GM18511 (cell line): ENCODE measurements around the gene KCNH3.
A peak's percentile ranks its signal among the peaks of the same experiment; 100 is the strongest.
"Not testable (repeated sequence)": the region's sequence is repeated elsewhere in the genome, so short reads cannot be mapped to it uniquely, and the experiment has no call there.

Experiments
- ATAC-seq: cut with Tn5 transposase; IDR thresholded peaks from one replicate; pipeline ENCODE4 v1.9.1; 2021; ENCODE audit warnings: mild to moderate bottlenecking, moderate library complexity; ENCODE audit not compliant: unreplicated experiment

Gene KCNH3

DNA sequence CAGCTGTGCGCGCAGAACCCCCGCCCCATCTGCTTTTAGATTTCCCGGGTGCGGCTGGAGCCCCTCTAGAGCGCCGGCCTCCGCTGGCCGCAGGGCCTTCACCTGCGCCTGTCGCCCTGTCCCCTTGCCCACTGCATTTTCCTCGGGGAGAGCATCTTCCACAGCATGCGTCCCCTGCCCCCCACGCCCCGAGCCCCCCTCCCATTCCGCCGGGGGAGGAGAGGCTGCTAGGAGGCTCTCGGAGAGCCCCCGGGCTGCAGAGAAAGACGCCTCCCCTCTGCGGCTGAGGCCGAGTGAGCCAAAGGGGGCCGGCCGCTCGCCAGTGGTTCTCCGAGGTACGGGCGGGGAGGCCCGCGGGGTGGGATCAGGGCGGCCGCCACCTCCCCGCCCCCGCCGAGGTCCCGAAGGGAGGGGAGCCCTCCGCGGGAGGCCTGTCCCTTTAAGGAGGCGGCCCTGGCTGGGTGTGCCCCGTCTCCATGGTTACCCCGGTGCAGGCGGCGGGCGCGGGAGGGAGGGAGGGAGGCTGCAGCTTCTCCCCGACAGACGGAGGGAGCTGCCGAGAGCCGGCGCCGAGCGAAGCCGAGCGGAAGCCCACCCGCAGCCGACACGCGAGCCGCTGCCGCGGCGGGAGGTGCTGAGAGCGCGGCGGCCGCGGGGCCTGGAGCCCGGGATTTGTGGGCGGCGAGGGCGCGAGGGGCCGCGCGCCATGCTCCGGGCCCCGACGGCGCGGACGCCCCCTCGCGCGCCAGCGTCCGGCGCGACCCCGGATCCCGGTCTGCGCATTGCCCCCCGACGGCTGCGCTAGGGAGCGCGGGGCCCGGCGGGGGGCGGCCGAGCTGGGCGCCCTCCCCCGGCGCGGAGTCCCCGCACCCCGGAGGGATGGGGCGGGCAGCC, at the start of gene KCNH3:
TSS of gene KCNH3 (plus strand) at position 521 of the 894 bp plus-strand sequence. CDS start 387 bp downstream, outside the sequence.
- ATAC-seq = peak; percentile 70

DNA sequence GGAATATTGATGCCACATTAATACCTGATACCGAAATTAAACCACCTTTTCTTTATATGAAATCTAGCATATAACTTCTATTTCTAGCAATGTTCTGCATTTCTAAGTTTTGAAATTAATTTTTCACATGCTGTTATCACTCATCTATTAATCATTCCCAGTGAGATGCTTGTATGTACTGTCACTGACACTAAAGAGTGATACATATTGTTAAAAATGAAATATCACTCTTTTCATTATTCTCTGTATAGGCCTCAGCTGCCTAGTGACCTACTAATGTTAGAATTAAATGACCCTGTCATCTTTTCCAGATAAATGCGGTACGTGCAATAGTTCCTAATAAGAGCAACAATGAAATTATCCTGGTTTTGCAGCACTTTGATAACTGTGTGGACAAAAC, 49.7 kb upstream of the KCNH3 start:
- ATAC-seq = no peak

- no peak for ATAC-seq
These were observed 49.1 kb upstream of the KCNH3 start for GRCh38 chr12:49489720-49490119.

DNA sequence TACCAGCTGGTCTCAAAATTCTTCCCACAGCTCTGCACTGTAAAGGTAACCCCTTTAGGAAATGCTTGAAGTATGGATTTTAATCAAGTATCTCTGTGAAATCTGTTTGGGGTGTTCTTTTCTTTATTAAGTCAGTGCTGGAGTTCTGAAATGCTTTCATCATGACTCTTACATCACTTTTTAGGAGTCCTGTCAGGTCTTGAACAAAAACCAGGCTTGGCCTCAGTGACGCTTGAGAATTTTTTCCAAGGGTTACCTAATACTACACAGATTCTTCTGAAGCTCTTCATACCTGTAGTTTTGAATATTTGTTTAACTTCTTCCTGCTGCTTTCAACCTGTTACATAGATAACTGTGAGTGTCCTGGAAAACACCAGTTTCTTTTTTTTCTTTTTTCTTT, 47.0 kb upstream of the KCNH3 start:
- no peak for ATAC-seq

DNA sequence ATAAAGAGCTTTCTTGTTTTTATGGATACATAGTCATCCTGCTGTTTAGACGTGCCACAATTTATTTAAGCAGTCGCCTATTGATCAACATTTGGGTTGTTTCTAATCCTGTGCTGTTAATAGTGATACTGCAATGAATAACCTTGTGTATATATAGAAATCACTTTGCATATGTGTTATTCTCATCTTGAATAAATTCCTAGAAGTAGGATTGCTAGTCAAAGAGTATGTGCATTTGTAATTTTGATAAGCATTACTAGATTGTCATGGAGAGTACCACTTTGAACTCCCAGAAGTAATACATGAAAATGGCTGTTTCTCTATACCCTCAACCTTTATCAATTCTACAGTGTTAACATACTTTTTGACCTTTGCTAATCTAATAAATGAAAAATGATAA, 44.9 kb upstream of the KCNH3 start:
- ATAC-seq = no peak

- ATAC-seq = no peak
These were observed 42.1 kb upstream of the KCNH3 start for GRCh38 chr12:49496417-49497360.

- ATAC-seq = no peak
These were observed 36.9 kb upstream of the KCNH3 start for GRCh38 chr12:49501895-49502294.

DNA sequence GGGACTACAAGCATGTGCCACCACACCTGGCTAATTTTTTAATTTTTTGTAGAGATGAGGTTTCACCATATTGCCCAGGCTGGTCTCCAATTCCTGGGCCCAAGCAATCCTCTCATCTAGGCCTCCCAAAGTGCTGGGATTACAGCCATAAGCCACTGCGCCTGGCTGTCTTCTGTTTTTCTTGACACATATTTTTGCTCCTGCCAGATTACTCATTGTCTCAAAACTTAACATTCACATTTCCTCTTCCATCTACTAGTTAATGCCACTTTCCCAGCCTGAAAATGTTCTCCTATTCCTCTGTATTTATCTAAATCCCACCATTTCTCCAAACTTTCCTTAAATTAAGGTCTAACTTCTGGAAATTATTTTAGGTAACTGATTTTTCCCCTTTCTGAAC, 36.2 kb upstream of the KCNH3 start:
- no peak for ATAC-seq

DNA sequence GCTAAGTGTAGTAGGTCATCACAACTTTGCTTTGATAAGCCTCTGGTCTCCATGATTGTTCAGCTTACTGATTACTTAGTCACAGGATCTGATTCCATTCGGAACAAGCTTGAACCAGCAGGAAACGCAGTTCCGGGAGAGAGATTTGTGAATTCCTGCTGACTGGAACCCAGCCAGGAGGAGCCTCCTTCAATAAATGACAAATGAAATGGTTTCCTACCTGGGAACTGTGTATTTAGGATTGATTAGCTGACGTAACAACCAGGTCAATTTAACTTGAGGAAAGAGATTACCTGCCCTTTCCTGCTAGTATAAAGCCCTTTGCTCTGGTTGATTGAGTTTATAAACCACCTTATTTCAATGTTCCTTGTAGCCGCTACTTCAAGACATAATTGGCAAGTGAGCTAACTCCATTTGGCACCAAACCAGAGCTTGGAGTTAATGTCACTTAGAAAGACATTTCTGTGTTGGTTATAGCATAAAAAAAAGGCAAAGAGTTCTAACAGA, 35.1 kb upstream of the KCNH3 start:
- ATAC-seq = no peak

GRCh38 chr12:49505672-49506071, 33.2 kb upstream of the KCNH3 start:
- ATAC-seq = no peak

DNA sequence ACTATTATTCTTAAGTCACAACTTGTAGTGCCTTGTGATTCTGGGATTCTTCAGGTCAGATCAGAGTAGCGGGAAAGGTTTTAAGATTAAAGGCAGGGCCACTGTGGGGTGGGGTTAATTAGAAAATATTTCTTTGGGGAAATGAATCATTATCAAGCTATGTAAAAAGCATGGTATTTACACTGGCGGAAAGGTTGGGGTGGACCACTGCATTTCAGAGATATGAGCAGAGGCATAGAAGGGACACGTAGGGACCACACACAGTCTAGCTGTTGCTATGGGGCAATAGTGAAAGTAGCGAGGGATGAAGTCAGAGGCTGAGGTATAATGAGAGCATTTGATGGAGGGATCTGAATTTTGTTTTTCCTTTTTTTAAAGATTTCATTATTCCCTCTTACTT, 31.7 kb upstream of the KCNH3 start:
- ATAC-seq = no peak

DNA sequence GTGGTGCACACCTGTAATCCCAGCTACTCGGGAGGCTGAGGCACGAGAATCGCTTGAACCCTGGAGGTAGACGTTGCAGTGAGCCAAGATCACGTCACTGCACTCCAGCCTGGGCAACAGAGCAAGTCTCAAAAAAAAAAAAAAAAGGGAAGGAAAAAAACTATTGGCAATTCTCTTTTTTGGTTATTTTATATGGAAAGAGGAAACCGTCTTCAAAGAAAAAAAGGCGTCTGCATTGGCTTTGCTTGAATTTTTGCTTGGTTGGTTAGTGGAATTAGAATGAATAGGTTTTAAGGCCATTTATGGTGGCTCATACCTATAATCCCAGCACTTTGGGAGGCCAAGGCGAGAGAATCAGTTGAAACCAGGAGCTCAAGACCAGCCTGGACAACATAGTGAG, 29.1 kb upstream of the KCNH3 start:
- not testable (repeated sequence) for ATAC-seq

DNA sequence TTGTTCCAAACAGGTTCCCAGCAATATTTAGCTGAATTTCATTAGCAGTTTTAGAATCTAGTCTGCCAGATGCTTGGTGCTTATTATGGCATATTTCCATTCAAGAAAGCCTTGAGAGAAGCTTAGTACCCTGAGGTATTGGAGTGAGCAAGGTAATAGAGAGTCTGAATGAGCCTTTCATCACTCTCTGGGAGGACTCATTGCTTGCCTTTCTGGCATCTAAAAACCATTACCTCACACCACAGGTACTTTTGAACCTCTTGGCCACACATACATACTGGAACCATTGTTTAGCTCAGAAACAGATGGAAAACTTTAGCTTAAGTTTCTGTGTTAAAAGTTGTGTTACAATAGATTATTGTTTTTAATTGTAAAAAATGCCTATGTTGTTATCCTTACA, 27.4 kb upstream of the KCNH3 start:
- ATAC-seq = no peak

- no peak for ATAC-seq
These were observed 26.3 kb upstream of the KCNH3 start for GRCh38 chr12:49512546-49512945.

GRCh38 chr12:49515266-49515665, 23.6 kb upstream of the KCNH3 start:
- ATAC-seq = no peak

GRCh38 chr12:49518914-49519573, 19.8 kb upstream of the KCNH3 start:
- ATAC-seq = no peak

DNA sequence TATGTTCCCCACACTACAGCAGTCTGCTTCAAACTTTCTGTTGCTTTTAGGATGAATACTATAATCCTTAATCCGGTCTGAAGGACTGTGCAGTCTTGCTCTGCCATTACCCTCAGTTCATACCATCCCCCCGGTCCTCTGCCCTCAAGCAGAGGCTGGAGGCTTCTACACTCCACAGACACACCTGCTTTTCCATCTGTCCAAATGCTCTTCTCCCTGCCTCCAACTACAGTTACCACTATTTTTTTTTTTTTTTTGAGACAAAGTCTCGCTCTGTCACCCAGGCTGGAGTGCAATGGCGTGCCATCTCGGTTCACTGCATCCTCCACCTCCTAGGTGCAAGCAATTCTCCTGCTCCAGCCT, 19.3 kb upstream of the KCNH3 start:
- ATAC-seq = no peak

DNA sequence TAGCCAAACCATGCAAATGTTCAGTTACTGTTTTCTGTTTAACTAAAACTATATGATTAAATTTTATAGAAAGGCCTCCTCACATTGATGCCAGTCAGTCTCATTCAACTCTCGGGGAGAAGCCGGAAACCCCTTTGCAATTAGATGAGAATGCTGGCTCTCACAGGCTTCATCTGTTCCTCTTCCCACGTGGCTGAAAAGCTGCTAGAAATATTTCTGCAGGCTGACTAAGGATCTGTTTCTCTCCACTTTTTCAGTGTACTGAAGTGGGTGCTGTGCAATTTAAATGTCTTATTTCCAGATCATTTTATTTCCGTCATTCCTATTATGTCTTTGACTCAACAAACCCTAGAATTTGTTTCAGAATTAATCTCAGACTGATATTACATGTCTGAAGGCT, 17.4 kb upstream of the KCNH3 start:
- no peak for ATAC-seq

DNA sequence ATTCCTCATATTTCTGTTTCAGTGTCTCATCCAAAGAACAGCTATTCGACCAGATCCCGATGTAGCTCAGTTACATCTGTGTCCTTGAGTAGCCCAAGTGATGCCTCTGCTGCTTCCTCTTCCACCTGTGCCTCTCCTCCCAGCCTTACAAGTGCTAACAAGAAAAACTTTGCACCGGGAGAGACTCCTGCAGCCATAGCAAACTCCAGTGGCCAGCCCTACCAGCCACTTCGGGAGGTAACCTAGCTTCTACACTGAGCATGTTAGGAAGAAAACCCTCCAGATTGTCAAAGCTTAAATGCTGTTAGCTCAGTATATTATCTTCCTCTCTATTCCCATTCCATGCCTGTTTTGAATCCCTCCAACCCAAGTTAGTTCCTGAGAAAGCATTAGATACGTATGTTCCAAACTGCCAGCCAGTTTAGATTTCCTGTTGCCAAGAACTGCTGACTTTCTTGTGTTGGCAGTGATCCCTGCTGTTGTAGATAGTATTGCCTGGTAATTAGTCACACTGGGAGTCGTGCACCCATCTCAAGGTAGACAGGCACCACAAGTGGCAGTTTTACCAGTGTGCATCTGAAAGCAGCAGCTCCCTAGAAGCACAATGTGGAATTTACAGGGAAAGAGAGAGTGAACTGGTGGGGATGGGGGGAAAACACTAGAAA, 14.0 kb upstream of the KCNH3 start:
- ATAC-seq = no peak

DNA sequence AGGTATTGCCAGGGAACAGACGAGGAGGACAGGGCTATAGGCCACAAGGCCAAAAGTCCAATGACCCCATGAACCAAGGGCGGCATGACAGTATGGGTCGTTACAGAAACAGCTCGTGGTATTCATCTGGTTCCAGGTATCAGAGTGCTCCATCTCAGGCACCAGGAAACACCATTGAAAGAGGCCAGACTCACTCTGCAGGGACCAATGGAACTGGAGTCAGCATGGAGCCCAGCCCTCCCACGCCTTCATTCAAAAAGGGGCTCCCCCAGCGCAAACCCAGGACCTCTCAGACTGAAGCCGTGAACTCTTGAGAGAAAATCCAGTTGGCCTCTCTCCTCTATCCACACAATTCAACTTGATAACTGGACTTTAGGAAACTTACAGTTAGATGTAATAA, 12.9 kb upstream of the KCNH3 start:
- ATAC-seq = no peak
